T47D (cell line): ENCODE results near the gene CACNA2D4.

Source experiments
- DNase-seq, 2 experiments: peaks; one replicate each; pipeline versions ENCODE4 v3.0.0 to v3.0.0-alpha.2; 2011 to 2012; ENCODE audit warnings: low read depth in 1 of 2, low spot score in 1 of 2
- JUND ChIP-seq: IDR thresholded peaks from 2 replicates; pipeline ENCODE4 v1.6.1; 2012; ENCODE audit warnings: low read depth
- in situ Hi-C: cut with HindIII; loops from 2 replicates; pipeline ENCODE4 v1.10.0; 2016; ENCODE audit warnings: low sequenced_read_pairs, low pct_unique_long_range_greater_than_20kb

CACNA2D4 gene

DNA sequence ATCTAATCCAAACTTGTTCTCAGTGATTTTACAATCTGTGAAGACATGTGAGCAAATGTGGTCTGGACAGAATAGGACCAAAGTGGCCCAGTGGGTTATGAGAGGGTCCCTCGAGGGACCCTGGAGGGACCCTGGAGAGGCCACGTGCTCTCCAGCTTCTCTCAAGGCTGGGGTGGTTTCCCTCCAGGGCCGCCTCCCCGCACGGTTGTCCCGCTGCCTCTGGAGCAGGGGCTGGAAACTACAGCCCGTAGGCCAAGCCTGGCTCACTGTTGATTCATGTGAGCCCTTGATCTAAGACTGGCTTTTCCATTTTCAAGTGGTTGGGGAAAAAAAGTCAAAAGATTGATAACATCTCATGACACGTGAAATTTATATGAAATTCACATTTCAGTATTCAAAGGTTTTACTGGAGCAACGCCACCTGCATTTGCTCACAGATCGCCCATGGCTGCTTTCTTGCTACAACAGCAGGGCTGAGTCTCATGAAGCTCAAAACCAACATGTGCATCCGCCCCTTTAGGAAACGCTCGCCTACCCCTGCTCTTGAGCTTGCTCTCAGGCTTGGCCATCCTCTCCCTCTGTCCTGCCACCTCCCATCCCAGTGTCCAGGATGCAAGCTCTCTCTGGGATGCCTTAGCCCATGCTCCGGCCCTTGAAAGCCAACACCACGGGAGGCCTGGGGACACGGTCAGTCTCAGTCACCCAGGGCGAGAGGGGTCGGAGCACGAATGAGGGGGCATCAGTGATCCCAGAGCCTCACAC, 110.2 kb downstream of the CACNA2D4 start:
- no peak for TF ChIP-seq JUND
- in situ Hi-C loops: no loop called here
- no peak for DNase-seq

DNA sequence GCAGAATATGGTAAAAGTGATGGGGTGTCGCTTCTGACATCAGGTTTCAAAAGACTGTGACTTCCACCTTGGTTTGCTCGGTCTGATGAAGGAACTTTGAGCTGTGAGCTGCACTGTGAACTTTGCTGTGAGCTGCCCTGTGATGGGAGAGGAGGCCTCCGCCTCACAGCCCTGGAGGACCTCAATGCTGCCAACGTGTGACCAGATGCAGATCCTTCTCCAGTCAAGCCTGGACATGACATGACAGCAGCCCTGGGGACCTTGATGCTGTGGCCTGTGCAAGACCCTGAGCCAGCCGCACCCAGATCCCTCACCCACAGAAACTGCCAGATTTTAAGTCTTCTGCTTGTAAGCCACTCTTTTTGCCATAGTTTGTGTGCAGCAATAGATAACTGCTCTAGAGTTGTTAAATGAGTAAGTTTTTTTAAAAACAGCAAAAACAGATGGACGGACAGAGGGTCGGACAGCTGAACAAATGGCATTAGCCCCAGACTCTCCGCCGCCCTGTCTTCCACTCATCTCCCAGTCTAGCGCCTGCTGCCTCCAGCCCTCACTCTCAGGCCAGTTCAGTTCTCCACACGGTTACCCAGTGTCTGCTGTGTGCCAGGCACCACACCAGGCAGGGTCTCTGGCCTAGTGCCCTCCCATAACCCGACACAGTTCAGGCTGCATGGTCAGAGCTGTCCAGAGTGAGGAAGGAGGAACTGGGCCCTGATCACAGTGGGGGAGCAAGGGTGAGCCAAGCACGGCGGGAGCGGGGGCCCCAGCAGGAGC, 111.2 kb downstream of the CACNA2D4 start:
- in situ Hi-C loops: no loop called here
- no peak for TF ChIP-seq JUND
- no peak for DNase-seq

DNA sequence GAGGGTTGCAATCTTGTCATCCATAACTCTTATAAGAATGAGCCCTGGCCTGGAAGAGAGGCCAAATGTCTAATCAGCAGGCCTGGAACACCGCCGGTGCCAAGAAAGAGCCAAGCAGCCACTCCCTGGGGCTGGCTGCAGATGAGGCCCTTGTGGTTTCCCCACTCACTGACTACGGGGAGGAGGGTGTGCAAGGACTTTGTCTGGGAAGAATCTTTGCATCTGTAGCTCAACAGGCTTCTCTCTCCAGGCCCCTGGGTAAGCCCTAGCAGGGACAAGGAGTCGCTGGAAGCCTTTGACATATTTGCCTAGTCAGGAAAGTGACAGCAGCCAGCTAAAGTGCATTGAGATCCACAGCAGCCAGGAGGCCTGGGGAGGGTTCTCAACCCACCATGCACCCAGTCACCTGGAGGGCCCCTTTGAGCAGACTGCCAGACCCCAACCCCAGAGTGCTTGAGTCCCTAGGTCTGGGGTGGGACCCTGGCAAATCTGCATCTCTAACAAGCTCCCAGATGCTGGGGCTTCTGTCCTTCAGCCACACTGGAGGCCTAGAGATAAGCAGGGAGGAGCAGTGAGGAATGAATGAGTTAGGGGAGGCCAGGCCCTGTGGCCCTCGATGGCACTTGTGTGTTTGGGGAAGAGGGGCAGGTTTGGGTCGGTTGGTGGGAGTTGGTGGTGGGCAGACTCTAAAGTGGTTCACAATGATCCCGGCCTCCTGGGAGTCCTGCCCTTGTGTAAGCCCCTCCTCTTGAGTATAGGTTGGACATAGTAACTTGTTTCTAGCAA, 112.0 kb downstream of the CACNA2D4 start:
- TF ChIP-seq JUND: no peak
- no peak for DNase-seq
- in situ Hi-C loops: no loop called here

DNA sequence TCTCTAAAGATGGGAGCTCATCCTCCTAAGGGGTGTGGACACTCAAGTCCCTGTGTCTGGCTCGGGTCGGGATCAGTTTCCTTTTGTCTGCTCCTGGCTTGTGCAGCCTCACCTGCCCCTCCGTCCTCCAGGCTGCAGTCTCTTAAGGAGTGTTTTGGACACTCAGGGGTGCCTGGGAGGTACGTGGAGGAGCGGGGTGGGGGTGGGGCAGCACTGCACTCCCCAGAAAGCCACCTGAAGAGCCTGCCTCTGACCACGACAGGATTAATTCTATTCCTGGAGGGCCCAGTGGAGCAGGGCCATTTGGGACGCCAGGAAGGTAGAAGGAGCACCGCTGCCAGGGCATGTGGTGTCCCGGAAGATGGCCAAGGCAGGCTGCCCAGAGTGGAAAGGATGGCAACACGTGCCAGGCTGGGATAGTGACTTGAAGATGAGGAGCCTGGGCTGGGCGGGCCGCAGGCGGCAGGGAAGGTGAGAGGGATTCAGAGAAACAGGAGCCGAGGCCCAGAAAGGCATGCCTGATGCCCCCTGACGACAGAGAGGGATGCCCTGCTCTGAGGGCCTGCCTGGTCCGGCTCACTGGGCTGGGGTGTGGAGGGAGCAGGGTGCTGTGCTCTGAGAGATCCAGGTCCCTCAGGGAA, 112.9 kb downstream of the CACNA2D4 start:
- no peak for TF ChIP-seq JUND
- DNase-seq: no peak
- in situ Hi-C loops: no loop called here

DNA sequence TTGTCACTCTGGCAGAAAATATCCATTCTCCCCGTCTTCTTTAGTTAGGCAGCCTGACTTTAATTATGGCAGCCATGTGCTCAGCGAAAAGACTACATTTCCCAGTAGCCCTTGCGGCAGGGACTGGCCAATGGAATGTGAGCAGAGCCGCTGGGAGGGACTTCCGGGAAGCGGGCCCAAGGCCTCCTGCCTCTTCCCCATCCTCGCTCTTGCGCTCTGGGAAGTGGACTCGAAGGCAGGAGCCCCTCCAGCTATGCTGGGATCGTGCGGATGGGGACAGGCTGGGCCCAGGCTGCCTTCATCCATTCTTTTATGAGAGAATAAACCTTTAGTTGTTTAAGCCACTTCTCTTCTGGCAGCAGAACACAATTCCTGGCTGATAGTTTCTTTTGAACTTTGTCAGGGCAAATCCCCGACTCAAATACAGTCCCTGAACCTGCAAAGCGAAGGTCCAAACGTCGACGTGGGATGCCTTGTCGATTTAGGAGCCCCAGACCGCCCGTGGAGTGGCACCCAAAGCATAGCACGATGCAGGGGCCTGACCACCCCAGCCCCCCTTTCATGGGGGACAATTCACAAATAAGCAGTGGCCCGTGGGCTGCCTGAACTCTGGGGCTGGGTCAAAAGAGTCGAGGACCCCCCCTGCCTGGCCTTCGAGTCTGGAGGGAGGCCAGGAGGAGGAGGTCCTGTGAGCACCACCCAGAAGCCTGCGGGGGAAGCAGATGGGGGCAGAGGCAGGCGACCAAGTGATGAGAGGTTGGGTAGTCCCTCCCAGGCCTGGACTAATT, 113.7 kb downstream of the CACNA2D4 start:
- DNase-seq: peak; percentile 92 to 93
- TF ChIP-seq JUND: no peak
- in situ Hi-C loops: no loop called here

DNA sequence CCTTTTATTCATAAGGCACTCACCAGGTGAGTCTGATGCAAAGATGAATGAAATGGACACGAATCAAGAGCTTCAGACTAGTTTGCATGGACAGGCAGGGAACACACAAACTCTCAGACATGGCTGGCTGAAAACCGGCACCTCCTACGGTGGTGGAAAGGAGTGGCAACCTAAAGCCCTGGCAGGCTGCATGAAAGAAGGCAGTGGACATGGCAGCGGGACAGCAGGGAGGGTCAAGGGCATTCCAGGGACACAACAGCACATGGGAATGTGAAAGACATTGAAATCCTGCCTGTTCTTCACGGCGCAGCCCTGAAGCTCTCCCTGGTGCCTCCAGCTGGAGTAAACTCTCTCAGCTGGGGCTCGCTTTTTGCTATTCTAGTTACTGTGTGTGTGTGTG, 114.7 kb downstream of the CACNA2D4 start:
- DNase-seq: no peak
- no peak for TF ChIP-seq JUND
- in situ Hi-C loops: no loop called here

DNA sequence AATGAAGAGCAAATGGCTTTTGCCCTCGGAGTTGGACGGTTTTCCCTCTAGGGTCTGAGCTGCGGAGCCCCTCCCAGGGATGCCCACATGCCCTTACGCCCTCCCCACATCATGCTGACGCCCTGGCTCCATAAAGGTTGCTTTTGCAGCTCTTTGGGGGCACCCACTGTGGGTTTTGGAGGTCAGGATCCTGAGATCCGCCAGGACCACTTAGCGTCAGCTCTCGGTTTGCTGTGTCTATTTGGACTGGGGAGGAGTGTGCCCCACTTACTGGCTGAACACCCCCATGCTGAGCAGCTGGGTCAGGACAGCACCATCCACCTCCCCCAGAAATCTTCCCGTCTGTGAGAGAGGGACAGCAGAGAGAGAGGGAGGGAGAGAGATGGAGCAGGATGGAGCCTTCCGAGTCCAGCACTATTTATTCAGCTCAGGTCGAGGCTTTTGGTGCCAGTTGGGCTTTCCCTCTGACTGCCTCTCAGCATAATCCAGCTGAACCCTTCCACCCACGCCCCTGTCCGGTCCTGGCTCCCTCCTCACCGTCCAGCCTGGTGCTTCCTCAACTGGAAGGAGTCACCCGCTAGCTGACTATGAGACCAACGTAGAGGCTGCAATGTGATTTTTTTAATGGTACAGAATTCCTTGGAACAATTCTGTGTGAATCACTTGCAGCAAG, 117.0 kb downstream of the CACNA2D4 start:
- no peak for TF ChIP-seq JUND
- in situ Hi-C loops: no loop called here
- DNase-seq: no peak

DNA sequence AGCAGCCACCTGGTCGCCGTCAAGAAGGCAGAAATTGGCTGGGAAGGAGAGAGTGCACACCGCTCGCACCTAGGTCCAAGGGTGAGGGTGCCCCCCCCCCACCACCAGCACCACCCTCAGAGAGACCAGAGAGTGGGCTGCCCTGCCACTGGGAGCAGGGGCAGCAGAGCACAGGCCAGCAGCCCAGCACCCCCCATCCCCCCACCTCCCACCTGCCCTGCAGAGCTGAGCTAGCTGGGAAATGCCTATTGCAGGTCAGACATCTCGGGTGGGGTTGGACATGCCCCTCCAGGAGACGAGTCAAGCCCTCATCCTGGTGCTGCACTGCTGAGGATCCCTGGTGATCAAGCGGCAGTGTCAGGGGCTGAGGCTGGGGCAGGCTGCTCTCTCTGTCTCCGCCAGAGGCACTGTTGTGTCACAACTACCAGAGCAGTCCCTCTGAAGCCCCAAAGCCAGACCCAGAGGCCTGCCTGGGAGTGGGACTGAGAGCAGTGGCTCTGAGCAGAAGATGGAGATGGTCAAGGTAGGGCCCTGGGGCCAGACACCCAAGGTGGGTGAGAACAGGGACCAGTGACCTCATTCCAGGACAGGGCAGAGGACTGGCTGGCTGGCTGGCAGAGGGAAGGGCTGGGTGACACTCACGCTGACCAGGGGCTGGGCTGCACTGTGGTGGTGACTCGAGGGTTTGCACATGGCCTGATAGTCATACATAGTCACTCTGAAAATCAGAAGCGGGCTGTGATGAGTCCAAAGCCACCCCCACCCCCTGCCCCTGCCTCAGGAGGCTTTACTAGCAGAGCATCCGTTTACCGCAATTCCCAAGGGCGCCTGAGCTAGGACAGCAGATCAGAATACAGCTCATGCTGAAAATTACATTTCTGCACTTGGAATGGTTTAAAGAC, 117.8 kb downstream of the CACNA2D4 start:
- in situ Hi-C loops: no loop called here
- TF ChIP-seq JUND: no peak
- peak in 1 of 2 experiments; percentile 45 for DNase-seq

DNA sequence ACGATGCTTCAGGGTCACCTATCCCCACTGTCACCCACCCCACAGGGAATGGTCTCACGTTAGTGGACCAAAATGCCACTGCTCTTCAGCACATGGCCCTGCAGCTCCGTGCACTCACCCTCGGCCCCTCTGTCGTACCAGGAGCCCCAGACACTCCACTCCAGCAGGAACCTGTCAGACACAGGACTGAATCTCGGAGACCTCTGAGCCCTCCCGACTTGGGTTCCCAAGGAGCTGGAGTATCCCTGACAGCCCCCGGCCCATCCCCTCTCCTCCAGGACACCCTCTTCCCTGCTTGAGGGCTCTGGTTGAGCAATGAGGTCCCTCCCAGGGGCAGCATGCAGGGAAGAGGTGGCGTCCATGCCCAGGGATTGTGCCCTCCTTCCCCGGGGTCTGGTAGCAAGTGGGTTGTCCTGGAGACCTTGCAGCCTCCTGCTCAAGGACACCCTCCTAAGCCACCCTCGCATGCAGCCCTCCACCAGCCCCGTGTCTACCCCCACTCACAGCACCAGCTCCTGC, 118.5 kb downstream of the CACNA2D4 start:
- DNase-seq: no peak

More for the DNA sequence above, 118.5 kb downstream of the CACNA2D4 start:
- in situ Hi-C loops: no loop called here
- TF ChIP-seq JUND: no peak
